HG02763 (cell line): ENCODE results near the gene ZBTB48.
"Not testable (repeated sequence)": the region's sequence is repeated elsewhere in the genome, so short reads cannot be mapped to it uniquely, and the experiment has no call there.

Source experiments
- ATAC-seq: cut with Tn5 transposase; IDR thresholded peaks from one replicate; pipeline ENCODE4 v1.9.1; 2021; ENCODE audit warnings: mild to moderate bottlenecking, moderate library complexity; ENCODE audit not compliant: unreplicated experiment

Gene ZBTB48

DNA sequence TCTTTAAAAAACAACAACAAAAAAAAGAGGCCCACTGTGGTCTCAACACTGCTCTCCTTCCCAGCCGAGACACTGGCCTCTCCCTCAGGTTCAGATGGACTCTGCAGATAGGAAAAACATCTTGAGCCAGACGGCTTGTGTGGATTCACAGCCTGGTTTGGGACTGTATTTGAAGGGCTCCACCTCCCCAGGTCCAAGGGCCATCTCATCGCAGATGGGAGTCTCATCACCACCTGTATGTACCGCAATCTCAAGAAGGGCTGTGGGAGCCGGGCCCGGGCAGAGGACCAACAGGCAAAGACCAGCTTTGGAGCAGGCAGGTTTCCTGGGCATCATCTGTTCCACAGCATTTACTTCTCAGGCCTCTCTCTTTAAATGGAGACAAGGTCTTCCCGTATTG is 10.3 kb downstream of the ZBTB48 start:
- no peak for ATAC-seq

DNA sequence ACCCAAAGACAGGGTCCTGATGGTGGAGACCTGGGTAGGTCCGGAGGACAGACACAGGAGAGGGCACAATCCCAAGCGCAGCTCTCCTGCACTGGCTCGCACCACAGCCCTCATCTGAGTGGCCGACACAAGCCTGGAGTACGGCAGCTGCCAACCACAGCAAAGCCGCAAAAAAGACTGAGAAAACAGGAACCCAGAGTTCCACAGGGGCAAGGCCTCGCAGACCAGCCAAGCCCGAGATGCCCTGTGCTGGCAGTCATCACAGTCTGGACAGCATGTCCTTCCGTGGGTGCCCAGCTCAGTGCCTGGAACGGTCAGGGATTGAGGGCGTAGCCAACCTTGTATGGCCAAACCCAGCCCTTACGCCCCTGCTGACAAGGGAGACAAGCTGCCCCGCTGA is 11.4 kb downstream of the ZBTB48 start:
- no peak for ATAC-seq

DNA sequence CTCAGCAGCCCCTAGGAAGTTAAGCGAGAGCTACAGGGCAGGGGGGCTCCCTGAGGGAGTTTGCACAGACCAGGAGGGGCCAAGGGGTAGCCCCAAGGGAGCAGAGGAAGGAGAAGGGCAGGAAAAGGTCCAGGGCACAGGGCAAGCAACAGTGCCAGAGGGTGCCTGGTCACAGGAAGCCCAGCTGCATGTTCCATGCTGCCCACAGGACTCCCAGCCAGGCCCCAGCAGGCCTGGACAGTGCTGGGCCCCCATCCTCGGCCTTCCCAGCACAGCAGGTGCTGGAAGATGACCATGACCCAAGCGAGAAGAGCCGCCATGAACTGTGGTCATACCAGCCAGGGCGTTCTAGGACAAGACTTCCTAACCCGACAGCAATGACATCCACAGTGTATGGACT is 11.8 kb downstream of the ZBTB48 start:
- no peak for ATAC-seq

DNA sequence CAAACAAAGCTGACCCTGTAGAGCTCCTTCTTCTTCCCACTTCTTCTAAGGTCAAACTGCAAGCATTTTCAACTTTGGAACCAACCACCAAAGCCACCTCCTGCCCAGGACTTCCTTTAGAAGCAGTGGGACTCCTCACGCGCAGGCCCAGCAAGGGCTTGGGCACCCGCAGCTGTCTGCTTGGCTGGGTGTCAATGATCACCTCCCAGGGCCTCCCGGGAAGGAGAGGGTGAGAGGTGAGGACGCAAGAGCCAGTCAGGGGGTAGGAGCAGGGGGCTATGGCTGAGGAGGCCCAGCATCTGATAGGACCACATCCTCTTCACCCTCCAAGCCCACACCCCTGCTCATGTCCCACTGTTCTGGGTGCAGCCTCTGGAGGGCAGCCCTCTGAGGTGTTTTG is 12.6 kb downstream of the ZBTB48 start:
- ATAC-seq, result no peak

DNA sequence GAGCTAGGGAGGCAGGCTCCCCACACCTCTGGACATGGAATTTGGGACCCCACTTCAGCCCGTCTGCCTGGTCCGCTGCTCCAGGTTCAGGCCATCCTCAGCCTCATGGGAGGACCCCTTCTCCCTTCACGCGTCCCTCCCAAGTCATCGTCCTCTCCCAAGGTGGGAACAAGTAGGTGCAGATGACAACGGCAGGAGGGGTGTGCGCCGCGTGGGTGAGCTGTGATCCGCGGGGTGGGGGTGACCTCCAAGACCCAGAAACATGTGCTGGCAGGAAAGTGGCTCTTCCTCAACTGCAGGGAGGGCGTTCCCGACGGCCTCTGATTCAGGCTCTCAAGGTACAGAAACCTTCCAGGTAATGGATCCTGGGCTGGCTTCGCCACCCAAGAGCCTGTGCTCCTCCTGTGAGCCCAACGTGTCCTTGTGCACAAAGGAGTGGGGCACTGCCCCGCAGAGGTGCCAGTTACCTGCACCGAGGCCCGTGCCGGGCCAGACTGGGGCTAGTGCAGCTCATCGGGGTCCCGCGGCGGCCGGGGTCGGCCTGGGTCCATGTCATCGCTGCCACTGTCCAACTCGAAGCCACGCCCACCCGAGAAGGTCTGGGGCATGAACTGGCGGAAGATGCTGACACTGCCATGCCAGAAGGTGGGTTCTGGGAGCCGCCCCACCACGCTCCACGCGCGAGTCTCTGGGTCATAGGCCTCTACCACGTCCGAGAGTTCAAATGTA is 13.2 kb downstream of the ZBTB48 start:
- no peak for ATAC-seq

DNA sequence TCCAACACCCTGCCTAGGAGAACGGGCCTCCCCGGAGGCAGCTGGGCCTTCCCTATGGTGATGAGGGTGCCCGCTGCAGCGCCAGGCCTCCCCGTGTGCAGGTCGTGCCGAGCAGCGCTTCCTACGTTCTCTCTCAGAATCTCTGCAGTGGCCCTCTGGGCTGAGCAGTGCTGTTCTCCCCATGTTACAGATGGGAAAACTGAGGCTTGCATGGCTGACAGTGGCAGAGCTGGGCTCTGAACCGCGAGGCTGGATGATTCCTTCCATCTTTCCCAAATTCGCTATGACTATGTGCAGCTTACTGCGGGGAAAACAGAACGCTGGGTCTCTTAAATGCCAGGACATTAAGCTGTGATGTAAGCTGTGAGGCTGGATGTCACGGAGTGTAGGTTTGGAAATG is 14.0 kb downstream of the ZBTB48 start:
- ATAC-seq, result no peak

DNA sequence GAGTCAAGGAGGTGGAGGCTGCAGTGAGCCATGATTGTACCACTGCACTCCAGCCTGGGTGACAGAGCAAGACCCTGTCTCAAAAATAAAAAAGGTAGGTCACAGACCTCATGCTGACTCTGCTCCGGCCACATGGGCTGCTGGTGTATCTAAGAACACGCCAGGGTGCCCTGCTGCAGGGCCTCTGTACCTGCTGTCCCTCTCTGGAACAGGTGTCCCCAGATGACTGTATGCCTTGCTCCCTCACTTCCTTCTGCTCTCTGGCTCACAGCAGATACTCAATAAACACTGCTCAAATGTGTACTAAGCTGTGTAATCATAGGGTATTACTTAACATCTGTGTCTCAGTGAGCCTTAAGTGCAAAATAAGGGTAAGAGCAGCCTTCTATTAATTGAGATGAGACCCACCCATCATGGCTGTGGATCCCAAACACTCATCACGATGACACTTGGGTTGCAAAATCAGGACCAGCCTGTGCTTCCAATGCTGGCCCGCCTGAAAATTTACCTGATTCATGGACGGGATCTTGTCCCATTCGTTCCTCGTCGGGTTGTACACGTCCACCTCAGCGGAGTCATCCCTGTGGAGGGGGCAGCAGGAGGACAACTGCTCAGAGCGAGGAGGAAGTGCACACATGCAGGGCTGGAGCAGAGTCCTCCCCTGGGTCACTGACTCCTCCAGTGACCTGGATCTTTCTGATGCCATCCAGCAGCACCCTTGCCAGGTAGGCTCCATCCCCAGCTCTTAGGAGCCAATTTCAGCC is 15.4 kb downstream of the ZBTB48 start:
- no peak for ATAC-seq

DNA sequence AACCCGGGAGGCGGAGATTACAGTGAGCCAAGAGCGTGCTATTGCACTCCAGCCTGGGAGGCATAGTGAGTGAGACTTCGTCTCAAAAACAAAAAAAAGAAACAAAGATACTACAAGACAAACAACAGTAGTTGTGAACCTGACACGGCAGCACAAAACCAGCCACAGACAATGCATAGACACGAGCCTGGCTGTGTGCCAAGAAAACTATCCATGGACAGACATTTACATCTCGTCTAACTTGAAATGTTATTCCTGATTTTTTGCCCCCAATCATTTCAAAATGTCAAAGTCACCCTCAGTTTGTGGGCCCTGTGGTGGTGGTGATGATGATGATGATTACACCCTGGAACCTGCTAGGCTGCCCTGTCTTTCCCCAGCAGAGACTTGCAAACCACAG is 16.6 kb downstream of the ZBTB48 start:
- ATAC-seq, result no peak

DNA sequence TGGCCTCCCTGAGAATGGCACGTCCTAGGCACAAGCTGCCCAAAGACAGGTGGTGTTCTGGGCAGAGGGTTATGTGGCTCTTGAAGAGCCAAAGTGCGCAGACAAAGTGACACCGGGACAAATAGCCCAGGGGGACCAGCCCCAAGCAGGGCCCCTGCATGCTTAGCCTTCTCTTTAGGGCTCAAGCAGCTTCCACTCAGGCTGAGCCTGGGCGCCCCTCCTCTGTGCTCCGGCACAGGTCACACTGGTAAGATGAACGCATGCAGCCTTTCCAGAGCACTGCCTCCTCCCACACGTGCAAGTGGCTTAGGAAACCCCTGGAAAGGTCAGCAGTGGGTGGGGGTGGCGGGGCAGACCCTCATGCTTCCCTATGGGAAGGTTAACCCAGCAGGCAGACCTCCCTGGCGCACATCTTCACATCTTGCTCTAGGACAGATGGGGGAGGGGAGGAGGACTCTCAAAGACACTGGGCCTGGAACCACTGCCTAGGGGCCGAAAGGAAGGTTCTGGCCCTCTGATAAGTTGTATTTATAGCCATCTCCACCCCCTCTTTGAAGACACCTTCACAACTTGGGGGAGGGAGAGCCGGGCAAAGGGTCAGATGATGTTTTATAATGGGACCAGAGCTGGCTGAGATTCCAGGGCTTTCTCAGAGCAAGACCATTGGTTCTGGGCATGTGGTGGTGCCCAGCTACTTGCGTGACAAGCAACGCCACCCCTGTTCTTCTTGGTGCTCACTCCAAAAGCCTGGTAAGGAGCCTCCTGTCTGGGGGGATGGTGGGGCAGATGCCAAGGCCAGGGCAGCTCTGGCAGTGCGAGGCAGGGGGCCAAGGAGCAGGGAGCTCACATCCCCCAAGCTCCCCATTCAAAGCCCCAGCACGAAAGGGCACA is 17.3 kb downstream of the ZBTB48 start:
- ATAC-seq, result no peak

DNA sequence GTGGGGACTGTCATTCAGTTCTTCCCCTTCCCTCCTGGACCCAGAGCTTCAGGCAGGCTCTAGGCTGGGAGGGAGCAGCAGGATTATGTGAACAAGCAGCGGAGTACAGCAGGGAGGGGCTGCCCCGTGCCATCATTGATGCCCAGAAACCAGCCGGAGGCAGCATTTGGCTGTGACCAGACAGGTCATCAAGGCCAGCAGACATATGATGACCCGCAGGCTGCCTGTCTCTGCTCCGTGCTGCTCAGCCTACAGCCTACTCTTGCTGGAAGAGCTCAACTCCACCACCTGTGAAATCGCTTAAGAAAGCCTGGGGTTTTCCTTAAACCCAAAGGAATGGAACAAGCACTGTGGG is 18.0 kb downstream of the ZBTB48 start:
- no peak for ATAC-seq

DNA sequence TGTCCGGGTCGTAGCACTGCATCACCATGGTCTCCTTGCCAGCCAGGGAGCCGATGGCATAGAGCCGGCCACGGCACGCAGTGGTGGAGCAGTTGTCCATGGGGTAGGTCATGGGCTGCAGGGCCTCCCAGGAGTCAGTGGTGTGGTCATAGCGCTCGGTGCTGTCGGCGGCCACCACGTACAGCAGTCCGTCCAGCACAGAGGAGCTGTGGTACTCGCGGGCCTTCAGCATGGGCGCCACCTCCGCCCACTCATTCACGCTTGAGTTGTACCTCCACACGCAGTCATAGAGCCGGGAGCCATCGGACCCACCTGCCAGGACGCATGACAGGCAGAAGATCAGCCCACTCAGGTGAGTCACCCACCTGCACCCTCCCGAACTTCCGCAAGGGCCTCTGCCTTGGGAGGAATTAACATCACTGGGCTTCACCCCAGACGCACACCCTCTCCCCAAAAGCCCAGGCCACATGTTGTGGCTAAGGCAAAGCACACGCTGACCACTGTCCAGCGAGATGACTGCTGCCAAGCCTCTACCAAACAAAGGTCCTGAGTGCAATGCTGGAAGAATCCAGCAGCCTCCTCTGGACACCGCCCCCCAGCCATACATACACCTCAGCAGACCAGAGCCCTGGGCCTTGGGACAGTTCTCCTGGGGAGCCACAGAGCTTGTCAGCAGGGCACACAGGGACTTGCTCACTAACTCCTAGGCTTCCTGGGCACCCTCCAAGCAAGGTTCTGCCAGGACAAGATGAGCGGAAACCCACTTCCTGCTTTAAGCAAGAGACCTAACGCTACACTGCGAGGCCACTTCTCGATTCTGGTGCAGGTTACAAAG is 19.6 kb downstream of the ZBTB48 start:
- ATAC-seq, result no peak

DNA sequence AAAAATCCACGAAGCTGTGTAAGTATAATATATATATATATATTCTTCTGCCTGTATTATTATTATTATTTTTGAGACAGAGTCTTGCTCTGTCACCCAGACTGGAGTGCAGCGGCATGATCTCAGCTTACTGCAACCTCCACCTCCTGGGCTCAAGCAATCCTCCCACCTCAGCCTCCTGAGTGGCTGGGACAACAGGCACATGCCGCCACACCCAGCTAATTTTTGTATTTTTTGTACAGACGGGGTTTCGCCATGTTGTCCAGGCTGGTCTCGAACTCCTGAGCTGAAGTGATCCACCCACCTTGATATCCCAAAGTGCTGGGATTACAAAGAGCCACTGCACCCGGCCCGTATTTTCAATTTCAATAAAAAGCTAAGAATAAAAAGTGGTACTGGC is 20.2 kb downstream of the ZBTB48 start:
- ATAC-seq, result not testable (repeated sequence)

DNA sequence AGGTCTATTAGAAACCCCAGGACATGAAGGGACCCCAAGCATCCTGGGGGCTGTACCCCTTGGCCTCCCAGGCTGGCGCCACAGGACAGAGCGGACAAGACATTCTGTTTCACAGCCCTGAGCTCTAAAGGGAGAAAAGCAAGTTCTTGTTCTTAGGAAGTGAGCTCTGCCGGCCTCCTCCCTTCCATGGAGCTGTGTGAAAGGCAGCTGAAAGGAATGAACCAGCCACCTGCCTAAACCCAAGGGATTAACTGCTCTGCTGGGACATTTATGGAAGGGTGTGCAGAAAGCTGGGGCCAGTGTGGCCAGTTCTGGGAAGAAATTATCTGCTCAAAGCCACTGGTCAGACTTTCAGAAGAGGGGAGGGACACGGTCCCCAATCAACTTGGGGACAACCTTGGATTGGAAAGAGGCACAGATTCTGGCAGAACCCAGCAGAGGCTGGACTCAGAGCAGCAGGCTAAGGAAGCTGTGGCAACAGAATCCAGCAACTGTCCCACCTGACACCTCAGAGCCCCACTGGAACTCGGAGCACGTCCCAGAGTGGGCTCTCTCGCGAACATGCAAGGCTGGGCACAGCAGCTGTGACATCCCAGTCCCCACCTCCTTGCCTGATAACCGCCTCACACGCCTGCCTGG is 20.7 kb downstream of the ZBTB48 start:
- no peak for ATAC-seq

DNA sequence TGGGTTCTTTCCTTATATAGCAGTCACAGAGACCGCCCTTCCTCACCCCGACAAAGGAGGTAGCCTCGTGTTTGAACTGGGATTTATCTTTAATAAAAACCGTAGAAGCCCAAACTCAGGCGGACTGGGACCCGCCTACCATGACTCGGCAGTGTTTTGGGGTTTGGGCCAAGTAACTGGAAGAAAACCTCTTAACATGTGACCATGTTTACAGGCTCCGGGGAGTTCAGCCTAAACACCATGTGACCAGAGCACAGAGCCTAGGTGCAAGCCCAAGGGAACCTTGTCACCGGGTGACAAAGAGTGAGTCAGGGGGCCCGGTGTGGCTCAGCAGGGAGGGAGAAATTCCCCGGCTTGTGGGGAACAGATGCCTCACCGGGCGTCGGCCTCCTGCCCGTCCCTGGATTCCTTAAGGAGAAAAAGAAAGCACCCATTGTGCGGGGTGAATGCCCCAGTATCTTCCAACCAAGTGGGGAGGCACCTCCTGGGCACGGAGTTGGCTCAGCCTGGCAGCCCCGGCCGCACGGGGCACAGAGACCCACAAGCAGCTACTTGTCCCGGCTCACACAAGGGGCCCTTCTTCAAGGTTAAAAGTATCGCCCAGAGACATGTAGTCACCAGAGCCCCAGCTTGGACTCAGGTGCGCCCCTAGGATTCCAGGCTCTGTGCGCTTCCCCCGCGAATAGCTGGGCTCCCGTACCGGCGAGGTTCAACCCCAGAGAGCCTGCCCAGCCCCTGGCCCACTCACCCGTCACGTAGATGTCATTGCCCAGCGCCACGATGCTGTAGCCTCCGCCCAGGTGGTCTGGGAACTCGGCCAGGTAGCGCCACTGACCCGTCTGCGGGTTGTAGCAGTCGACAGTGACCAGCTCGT is 21.5 kb downstream of the ZBTB48 start:
- ATAC-seq, result peak; percentile 23

DNA sequence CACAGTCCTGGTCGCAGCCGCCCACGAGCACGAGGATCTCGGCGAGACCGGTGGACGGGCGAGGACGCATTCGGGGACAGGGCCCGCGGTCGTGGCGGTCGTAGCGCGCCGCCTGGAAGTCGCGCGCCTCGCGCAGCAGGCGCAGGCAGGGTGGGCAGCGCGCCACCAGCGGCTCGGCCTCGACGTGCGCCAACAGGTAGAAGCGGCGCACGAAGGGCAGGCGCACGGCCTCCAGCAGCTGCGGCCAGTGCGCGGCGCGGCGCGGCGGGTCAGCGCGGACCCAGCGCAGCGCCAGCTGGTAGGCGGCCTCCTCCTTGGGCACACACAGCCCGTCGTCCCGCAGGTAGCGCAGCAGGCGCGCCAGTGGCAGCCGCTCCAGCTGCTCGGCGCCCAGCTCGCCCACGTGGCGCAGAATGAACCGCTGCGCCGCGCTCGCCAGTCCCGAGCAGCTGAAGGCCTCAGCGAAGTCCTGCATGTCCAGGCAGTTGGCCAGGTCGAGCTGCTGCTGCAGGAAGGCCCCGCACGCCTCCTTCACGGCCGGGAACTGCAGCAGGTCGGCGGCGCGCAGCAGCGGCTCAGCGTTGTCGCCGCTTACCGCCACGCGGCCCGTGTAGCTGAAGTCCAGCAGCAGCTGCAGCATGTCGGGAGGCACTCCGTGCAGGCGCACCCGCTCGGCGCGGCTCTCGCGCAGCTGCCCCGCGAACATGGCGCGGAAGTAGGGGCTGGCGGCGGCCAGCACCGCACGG is 22.3 kb downstream of the ZBTB48 start:
- ATAC-seq, result no peak

DNA sequence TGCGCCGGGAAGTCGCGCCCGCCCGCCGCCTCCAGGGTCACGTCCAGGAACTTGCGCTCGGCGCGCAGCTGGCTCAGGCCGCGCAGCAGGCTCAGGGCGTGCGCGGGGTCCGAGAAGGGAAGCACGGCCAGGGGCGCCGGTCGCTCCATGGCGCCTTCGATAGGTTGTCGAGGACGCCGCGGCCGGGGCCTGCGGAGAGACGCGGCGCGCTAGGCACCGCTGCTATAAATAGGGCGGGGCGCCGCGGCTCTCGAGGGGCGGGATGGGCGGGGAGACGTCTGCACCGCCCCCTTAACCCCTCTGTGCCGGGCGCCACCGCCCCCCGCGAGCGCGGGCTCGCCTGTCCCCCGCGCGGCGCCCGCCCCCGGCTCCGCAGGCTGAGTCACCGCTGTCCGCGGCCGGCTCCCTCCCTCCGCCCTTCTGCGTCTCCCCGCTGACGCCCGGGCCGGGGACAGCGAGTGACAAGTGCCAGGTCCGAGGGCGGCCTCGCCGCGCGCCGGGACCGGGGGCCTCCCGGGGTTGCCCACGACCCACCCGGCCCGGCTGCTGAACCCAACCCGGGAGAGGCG is 23.0 kb downstream of the ZBTB48 start, which contains the start of gene KLHL21:
Gene KLHL21 (minus strand): TSS at position 201 of the 569 bp plus-strand sequence. CDS start 52 bp downstream, at position 149.
- ATAC-seq, result peak; percentile 52

DNA sequence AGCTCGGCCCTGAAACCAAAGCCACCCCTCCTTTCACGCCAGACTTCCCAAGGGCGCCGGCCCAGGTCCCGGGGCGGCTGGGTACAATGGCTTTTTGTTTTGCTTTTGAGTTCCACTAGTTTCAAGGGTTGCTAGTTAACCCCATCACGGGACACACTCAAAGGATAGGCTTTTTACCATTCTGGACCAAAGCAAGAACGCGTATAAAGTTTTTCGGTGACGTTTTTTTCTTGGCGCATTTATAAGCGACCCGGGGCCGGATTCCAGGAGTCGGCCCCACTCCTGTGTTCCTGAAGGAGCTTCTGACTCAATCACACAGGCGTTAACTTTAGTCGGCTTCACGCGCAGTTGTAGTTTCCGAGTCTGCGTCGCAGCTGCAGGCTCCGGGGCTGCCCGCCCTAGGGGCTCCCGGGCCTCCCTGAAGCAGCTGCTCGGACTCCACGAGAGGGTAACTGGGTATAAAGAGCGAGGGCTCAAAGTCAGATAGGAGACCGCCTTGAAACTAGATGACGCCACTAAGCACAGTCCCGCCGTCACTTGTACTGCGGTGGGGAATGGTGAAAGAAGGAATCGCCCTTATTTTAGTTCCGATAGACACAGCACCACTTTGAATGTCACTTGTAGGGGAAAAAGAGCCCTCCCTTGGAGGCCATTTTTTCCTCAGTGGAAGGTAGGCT is 23.6 kb downstream of the ZBTB48 start:
- ATAC-seq, result peak; percentile 11
